GM23338 (cell line): Measurements from ENCODE around the gene PRMT3.

Experiments used
- CTCF ChIP-seq, 2 experiments: fragments of 200-600 bp in 1 of 2; sonication (generic) in 1 of 2; conservative IDR thresholded peaks; 2 replicates each; pipeline versions ENCODE4 v1.5.1 to v1.6.1; 2016 to 2017; ENCODE audit warnings: antibody characterized with exemption in 2 of 2, low read depth in 2 of 2, mild to moderate bottlenecking in 2 of 2, moderate library complexity in 1 of 2
- EZH2 ChIP-seq: fragments of 200-600 bp; sonication (generic); IDR thresholded peaks from one replicate; pipeline ENCODE4 v1.8.0; 2017; ENCODE audit warnings: antibody characterized with exemption, mild to moderate bottlenecking, low read depth; ENCODE audit not compliant: unreplicated experiment
- EZH2phosphoT487 ChIP-seq: fragments of 200-600 bp; sonication (generic); IDR thresholded peaks from one replicate; pipeline ENCODE4 v1.8.1; 2018; ENCODE audit warnings: antibody characterized with exemption; ENCODE audit not compliant: unreplicated experiment
- JUNB ChIP-seq: IDR thresholded peaks from one replicate; pipeline ENCODE4 v1.6.1; 2016; ENCODE audit warnings: antibody characterized with exemption; ENCODE audit not compliant: unreplicated experiment
- NANOG ChIP-seq: IDR thresholded peaks from 2 replicates; pipeline ENCODE4 v1.6.1; 2016; ENCODE audit warnings: antibody characterized with exemption, borderline replicate concordance
- POLR2AphosphoS5 ChIP-seq: IDR thresholded peaks from 2 replicates; pipeline ENCODE4 v1.6.1; 2016; ENCODE audit warnings: antibody characterized with exemption, low read depth
- ZNF462 ChIP-seq: fragments of 250-450 bp; sonication (Bioruptor Pico); IDR thresholded peaks from 2 replicates; pipeline ENCODE4 v1.5.0; 2020; ENCODE audit warnings: mild to moderate bottlenecking, moderate library complexity

GRCh38 chr11:20406484-20406883 lies 19.0 kb downstream of the PRMT3 start:
- TF ChIP-seq EZH2phosphoT487 = no peak
- no peak for TF ChIP-seq CTCF (conservative IDR thresholded peaks at IDR 0.05; ENCODE audit: low read depth in 2 of 2)
- no peak for TF ChIP-seq NANOG
- TF ChIP-seq POLR2AphosphoS5 = no peak
- TF ChIP-seq EZH2 = no peak
- TF ChIP-seq JUNB = no peak
- no peak for TF ChIP-seq ZNF462 (CRISPR knock-in tag)
